A549 (cell line): Measurements from ENCODE around the gene FAT1. TPM values are rescaled to one million over a fixed set of nuclear protein-coding genes. Genes with fewer than 3 reads are reported as not detected.
A peak's percentile ranks its signal among the peaks of the same experiment; 100 is the strongest.

Experiments
- ATAC-seq, 2 experiments: fragments of 200-7000 bp in 1 of 2; fragments of >200 bp in 1 of 2; cut with Nextera tagmentation in 1 of 2; cut with Tn5 transposase in 1 of 2; 3 replicates each; pipeline versions ENCODE4 v1.8.0 to v1.9.1; 2018 to 2020; ENCODE audit warnings: mild to moderate bottlenecking in 1 of 2, moderate library complexity in 1 of 2
- CTCF ChIA-PET: fragments of 300-600 bp; sonication (Branson Sonifier 250); formaldehyde crosslinking; extraction: SDS; loops from one replicate; lab custom pipeline; 2021; ENCODE audit warnings: antibody characterized with exemption, inconsistent platforms; lab: Yijun Ruan, JAX
- POLR2A ChIA-PET: fragments of 350-600 bp; formaldehyde crosslinking; extraction: SDS; loops from one replicate; lab custom pipeline; 2021; ENCODE audit warnings: antibody characterized with exemption, inconsistent platforms; lab: Yijun Ruan, JAX
- DNase-seq, 2 experiments: peaks; one replicate each; pipeline versions ENCODE4 v3.0.0 to v3.0.0-alpha.2; 2011 to 2016; ENCODE audit warnings: low read depth in 1 of 2, low spot score in 1 of 2
- FAIRE-seq: peaks from 2 replicates; lab custom pipeline; 2011; peaks lifted over from hg19 to GRCh38; lab: Jason Lieb, UNC
- H3K27ac ChIP-seq, 2 experiments: fragments of >200 bp; sonication (Bioruptor Twin); formaldehyde crosslinking; 3 replicates each; pipeline ENCODE4 v1.5.1; 2016 to 2017
- H3K4me1 ChIP-seq: fragments of >200 bp; sonication (Bioruptor Twin); formaldehyde crosslinking; 3 replicates; pipeline ENCODE4 v1.6.1; 2016
- H3K4me2 ChIP-seq: fragments of >200 bp; sonication (Bioruptor Twin); formaldehyde crosslinking; 3 replicates; pipeline ENCODE4 v1.6.1; 2016
- H3K4me3 ChIP-seq: fragments of >200 bp; sonication (Bioruptor Twin); formaldehyde crosslinking; 3 replicates; pipeline ENCODE4 v1.5.1; 2016
- H3K9me3 ChIP-seq: fragments of >200 bp; sonication (Bioruptor Twin); formaldehyde crosslinking; 3 replicates; pipeline ENCODE4 v1.6.1; 2016
- CBX8 ChIP-seq: fragments of 200-600 bp; sonication (generic); IDR thresholded peaks from 2 replicates; pipeline ENCODE4 v1.6.1; 2016
- CHD2 ChIP-seq: fragments of 150-350 bp; IDR thresholded peaks from 2 replicates; pipeline ENCODE4 v1.6.1; 2014; ENCODE audit warnings: low read length; ENCODE audit not compliant: partially characterized antibody
- CTCF ChIP-seq: fragments of >200 bp; sonication (Bioruptor Twin); formaldehyde crosslinking; IDR thresholded peaks from 3 replicates; pipeline ENCODE4 v1.5.1; 2016
- EHF ChIP-seq: fragments of 250-450 bp; sonication (Bioruptor Pico); IDR thresholded peaks from 2 replicates; pipeline ENCODE4 v1.5.0; 2020; ENCODE audit warnings: mild to moderate bottlenecking
- ELK1 ChIP-seq: fragments of 150-350 bp; IDR thresholded peaks from 2 replicates; pipeline ENCODE4 v1.6.1; 2014; ENCODE audit warnings: low read depth, mild to moderate bottlenecking, low read length
- FOSL2 ChIP-seq, 2 experiments: fragments of 450-650 bp in 1 of 2; fragments of >200 bp in 1 of 2; sonication (Bioruptor Twin) in 1 of 2; formaldehyde crosslinking; IDR thresholded peaks; 2 replicates each; pipeline versions ENCODE4 v1.5.0 to v1.6.1; 2016 to 2020; ENCODE audit warnings: mild to moderate bottlenecking in 1 of 2, moderate library complexity in 1 of 2
- FOXS1 ChIP-seq: fragments of 250-450 bp; sonication (Bioruptor Pico); IDR thresholded peaks from 2 replicates; pipeline ENCODE4 v1.5.0; 2020; ENCODE audit warnings: mild to moderate bottlenecking, moderate library complexity
- GATA3 ChIP-seq: IDR thresholded peaks from 2 replicates; pipeline ENCODE4 v1.6.1; 2012; ENCODE audit warnings: borderline replicate concordance
- HDAC2 ChIP-seq: fragments of 200-600 bp; sonication (generic); IDR thresholded peaks from 2 replicates; pipeline ENCODE4 v1.6.1; 2016
- HES2 ChIP-seq: fragments of >200 bp; sonication (Bioruptor Twin); formaldehyde crosslinking; IDR thresholded peaks from 2 replicates; pipeline ENCODE4 v1.6.1; 2016
- HOXB13 ChIP-seq: fragments of 250-450 bp; sonication (Bioruptor Pico); IDR thresholded peaks from 2 replicates; pipeline ENCODE4 v1.5.0; 2020; ENCODE audit warnings: low read depth, mild to moderate bottlenecking, moderate library complexity
- JUN ChIP-seq, 2 experiments: fragments of >200 bp; sonication (Bioruptor Twin); formaldehyde crosslinking; IDR thresholded peaks; 2 replicates in 1 of 2; 3 replicates in 1 of 2; pipeline ENCODE4 v1.6.1; 2016 to 2017
- JUNB ChIP-seq: fragments of >200 bp; sonication (Bioruptor Twin); formaldehyde crosslinking; IDR thresholded peaks from 2 replicates; pipeline ENCODE4 v1.6.1; 2016
- KDM5A ChIP-seq: fragments of 200-600 bp; sonication (generic); IDR thresholded peaks from 2 replicates; pipeline ENCODE4 v1.6.1; 2016; ENCODE audit warnings: antibody characterized with exemption, mild to moderate bottlenecking
- MAZ ChIP-seq: fragments of 150-350 bp; IDR thresholded peaks from 2 replicates; pipeline ENCODE4 v1.6.1; 2014; ENCODE audit warnings: antibody characterized with exemption, low read depth, low read length, borderline replicate concordance
- POLR2A ChIP-seq: IDR thresholded peaks from 2 replicates; pipeline ENCODE4 v1.6.1; 2012; ENCODE audit warnings: mild to moderate bottlenecking, low read length
- RCOR1 ChIP-seq: fragments of 150-350 bp; IDR thresholded peaks from 2 replicates; pipeline ENCODE4 v1.6.1; 2014; ENCODE audit warnings: antibody characterized with exemption, low read length, low read depth
- RNF2 ChIP-seq: fragments of 200-600 bp; sonication (generic); IDR thresholded peaks from 2 replicates; pipeline ENCODE4 v1.6.1; 2016; ENCODE audit warnings: low read depth, mild to moderate bottlenecking, antibody characterized with exemption, moderate library complexity, borderline replicate concordance
- SMC3 ChIP-seq: fragments of >200 bp; sonication (Bioruptor Twin); formaldehyde crosslinking; IDR thresholded peaks from 3 replicates; pipeline ENCODE4 v1.6.1; 2018; ENCODE audit warnings: inconsistent platforms
- SREBF2 ChIP-seq: fragments of 450-650 bp; IDR thresholded peaks from 2 replicates; pipeline ENCODE4 v1.6.1; 2014; ENCODE audit warnings: mild to moderate bottlenecking, moderate library complexity
- USF2 ChIP-seq: fragments of 450-650 bp; IDR thresholded peaks from 2 replicates; pipeline ENCODE4 v1.6.1; 2014; ENCODE audit warnings: antibody characterized with exemption
- ZC3H11A ChIP-seq: fragments of 450-650 bp; IDR thresholded peaks from 2 replicates; pipeline ENCODE4 v1.6.1; 2014; ENCODE audit warnings: antibody characterized with exemption, mild to moderate bottlenecking
- ZNF302 ChIP-seq: fragments of 250-450 bp; sonication (Bioruptor Pico); IDR thresholded peaks from 2 replicates; pipeline ENCODE4 v1.9.0; 2021; ENCODE audit warnings: inconsistent platforms, mild to moderate bottlenecking, moderate library complexity
- WGBS: methylation state at CpG from one replicate; pipeline ENCODE4 v1.1.6; 2017; ENCODE audit errors: missing lambda C conversion rate; 5-methylcytosine and 5-hydroxymethylcytosine counted together
- polyA plus RNA-seq, 4 experiments: library from polyadenylated mRNA; depleted of rRNA in 3 of 4; stranded (reverse); fragments of >200 nt; fragmentation: RNase III in 1 of 4; extraction: RNeasy Plus Mini Kit Qiagen cat#74134 plus additional on column Dnase treatment in 1 of 4; gene quantifications; 2 replicates in 3 of 4; 3 replicates in 1 of 4; pipeline ENCODE4 v1.2.3, GENCODE V29; 2011 to 2017

FAT1 gene
- polyA plus RNA-seq, 2 of the 4 experiments (the other 2 are of a cell fraction), result 62.2 to 177 TPM

- Histone ChIP-seq H3K4me1 (peaks cover 16% of the 10 kb centered on the region), H3K9me3 (no peaks in the 10 kb centered on the region), H3K4me2 (no peak overlapping the region), H3K4me3 (no peak overlapping the region), H3K27ac (no peak overlapping the region)
- no peak for TF ChIP-seq CBX8
- TF ChIP-seq HES2, result no peak
- TF ChIP-seq HOXB13 (CRISPR knock-in tag), result no peak
- TF ChIP-seq POLR2A, result no peak
- no peak for TF ChIP-seq ELK1
- TF ChIP-seq SREBF2, result no peak
- TF ChIP-seq JUNB, result no peak
- no peak for TF ChIP-seq FOXS1
- no peak for TF ChIP-seq MAZ
- TF ChIP-seq ZNF302 (CRISPR knock-in tag), result no peak
- no peak for TF ChIP-seq EHF
- TF ChIP-seq SMC3, result no peak
- FAIRE-seq, result no peak
- ATAC-seq, result no peak
- no peak for DNase-seq
- ChIA-PET CTCF (interaction anchor here (1.4 to 1.8 kb wide), 2 partner anchors 12 to 14 kb away, joined by 3 to 4 read pairs; no protein-coding TSS in a partner anchor), POLR2A (no interaction called here)
- WGBS, result 87% methylated on average over 5 of the region's 5 CpGs
Measured at GRCh38 chr4:186739802-186740434, 16.3 kb upstream of the FAT1 start.

- WGBS, result 88% methylated on average over 9 of the region's 9 CpGs
- FAIRE-seq, result no peak
- Histone ChIP-seq H3K4me1 (peaks cover 18% of the 10 kb centered on the region), H3K4me2 (no peak overlapping the region), H3K9me3 (no peaks in the 10 kb centered on the region), H3K27ac (no peak overlapping the region), H3K4me3 (no peak overlapping the region)
- no peak for DNase-seq
- ATAC-seq, result no peak
- TF ChIP-seq ZC3H11A (peak; percentile 33), FOSL2 (IDR thresholded peaks at IDR 0.05) (no peak), FOSL2 (CRISPR knock-in tag; IDR thresholded peaks at IDR 0.05) (no peak)
- POLR2A ChIA-PET, result no interaction called here
- CTCF ChIA-PET, result interaction anchor here (1.8 kb wide), 1 partner anchor 13 kb away, joined by 4 read pairs; no protein-coding TSS in a partner anchor
Measured at GRCh38 chr4:186739317-186739716, 15.7 kb upstream of the FAT1 start.

- CTCF ChIA-PET, result interaction anchor here (1.0 to 1.2 kb wide), 2 partner anchors 13 to 165 kb away, joined by 4 to 5 read pairs; no protein-coding TSS in a partner anchor
- WGBS, result 81% methylated on average over 4 of the region's 4 CpGs
- Histone ChIP-seq H3K4me3 (no peak overlapping the region), H3K9me3 (no peaks in the 10 kb centered on the region), H3K27ac (no peak overlapping the region)
- no peak for FAIRE-seq
- no peak for TF ChIP-seq RNF2
- TF ChIP-seq CTCF, result no peak
- TF ChIP-seq ELK1, result no peak
- no peak for TF ChIP-seq RCOR1
- no peak for TF ChIP-seq HDAC2
- TF ChIP-seq JUN (IDR thresholded peaks at IDR 0.05), result no peak
- no peak for TF ChIP-seq USF2
- TF ChIP-seq GATA3, result no peak
- TF ChIP-seq ZC3H11A, result no peak
- no peak for TF ChIP-seq CHD2
- TF ChIP-seq KDM5A, result no peak
- TF ChIP-seq, all 56 proteins: peak for 0
- POLR2A ChIA-PET, result no interaction called here
- ATAC-seq (no peak), DNase-seq (no peak)
- Histone ChIP-seq H3K4me2 (no peak overlapping the region), H3K4me1 (peaks cover 19% of the 10 kb centered on the region)
Measured at GRCh38 chr4:186738421-186738820, 14.8 kb upstream of the FAT1 start.
